Pons (tissue), 1 donor: Measurements from ENCODE around the gene NTHL1.

Source experiments
- DNase-seq: peaks from one replicate; pipeline ENCODE4 v3.0.0-alpha.2; 2016; ENCODE audit warnings: low spot score

The NTHL1 gene

GRCh38 chr16:1991948-1992703 is 55.5 kb downstream of the NTHL1 start:
- DNase-seq = peak; percentile 80

- no peak for DNase-seq
Measured at GRCh38 chr16:1991588-1991947, 56.1 kb downstream of the NTHL1 start.

DNA sequence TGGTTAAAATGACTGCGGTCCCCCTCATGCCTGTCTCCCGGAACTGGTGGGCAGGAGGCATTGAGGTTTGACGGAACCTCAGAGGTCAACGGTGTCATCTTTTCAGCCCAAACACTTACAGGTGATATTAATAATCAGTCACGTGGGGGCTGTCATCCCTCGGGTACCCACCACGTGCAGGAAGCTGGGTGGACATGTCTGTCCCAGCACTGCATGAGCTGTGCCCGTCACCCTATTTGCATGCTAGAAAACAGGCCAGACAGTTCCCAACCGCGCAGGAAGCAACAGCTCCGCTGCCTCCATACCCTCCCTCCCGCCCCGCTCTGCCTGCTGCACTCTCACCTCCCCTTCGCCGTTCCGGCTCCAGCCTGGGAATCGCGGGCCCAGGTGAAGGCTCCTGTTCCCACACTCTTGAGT is 56.5 kb downstream of the NTHL1 start:
- no peak for DNase-seq

- DNase-seq = no peak
Measured at GRCh38 chr16:1990351-1991134, 57.1 kb downstream of the NTHL1 start.

DNA sequence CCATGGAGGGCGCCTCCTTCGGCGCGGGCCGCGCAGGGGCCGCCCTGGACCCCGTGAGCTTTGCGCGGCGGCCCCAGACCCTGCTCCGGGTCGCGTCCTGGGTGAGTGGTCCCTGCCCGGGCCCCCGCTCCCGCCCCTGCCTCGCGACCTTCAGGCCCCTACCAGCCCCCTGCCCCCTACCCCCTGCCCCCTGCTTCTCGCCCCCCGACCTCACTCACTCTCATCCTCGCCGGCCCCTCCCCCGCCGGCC is 57.6 kb downstream of the NTHL1 start:
- no peak for DNase-seq
